Stomach (tissue), 9 donors: Measurements from ENCODE around the gene NTN1. TPM values are rescaled to one million over a fixed set of nuclear protein-coding genes. Genes with fewer than 3 reads are reported as not detected.

Source experiments
- DNase-seq, 2 donors: peaks; one replicate each; pipeline versions ENCODE4 v3.0.0 to v3.0.0-alpha.2; 2013 to 2019
- H3K27ac ChIP-seq, 5 donors: fragments of 200-600 bp in 4 of 5; sonication (generic) in 4 of 5; one replicate each; pipeline ENCODE4 v1.5.1; 2013 to 2019; ENCODE audit warnings: mild to moderate bottlenecking in 1 of 5, moderate library complexity in 1 of 5
- H3K27me3 ChIP-seq, 3 donors: fragments of 200-600 bp; sonication (generic); one replicate each; pipeline ENCODE4 v1.5.1; 2017 to 2019; ENCODE audit warnings: mixed run types in 1 of 3
- H3K36me3 ChIP-seq, 4 donors: fragments of 200-600 bp; sonication (generic); 1 replicate in 3 of 4; 2 replicates in 1 of 4; pipeline ENCODE4 v1.5.1; 2016 to 2019
- H3K4me1 ChIP-seq, 4 donors: fragments of 200-600 bp; sonication (generic); one replicate each; pipeline ENCODE4 v1.5.1; 2016 to 2019
- H3K4me3 ChIP-seq, 4 donors: fragments of 200-600 bp; sonication (generic) in 3 of 4; one replicate each; pipeline ENCODE4 v1.5.1; 2016 to 2019; ENCODE audit warnings: mild to moderate bottlenecking in 1 of 4
- H3K9me3 ChIP-seq, 4 donors: fragments of 200-600 bp; sonication (generic); one replicate each; pipeline ENCODE4 v1.5.1; 2016 to 2019
- CTCF ChIP-seq, 7 experiments: fragments of 450-650 bp in 4 of 7; fragments of 200-600 bp in 3 of 7; sonication (generic) in 3 of 7; IDR thresholded peaks; one replicate each; pipeline ENCODE4 v1.5.1; 2016 to 2019; ENCODE audit warnings: antibody characterized with exemption in 7 of 7, control low read depth in 2 of 7, mild to moderate bottlenecking in 1 of 7
- EP300 ChIP-seq: sonication (generic); formaldehyde crosslinking; IDR thresholded peaks from one replicate; pipeline ENCODE4 v1.6.1; 2017; ENCODE audit warnings: antibody characterized with exemption
- POLR2A ChIP-seq, 4 donors: fragments of 450-650 bp; IDR thresholded peaks; one replicate each; pipeline ENCODE4 v1.6.1; 2016; ENCODE audit warnings: antibody characterized with exemption in 4 of 4, control low read depth in 2 of 4, mild to moderate bottlenecking in 1 of 4, moderate library complexity in 1 of 4
- POLR2AphosphoS5 ChIP-seq, 3 donors: sonication (generic); formaldehyde crosslinking; IDR thresholded peaks; one replicate each; pipeline ENCODE4 v1.6.1; 2016; ENCODE audit warnings: antibody characterized with exemption in 3 of 3
- whole genome bisulfite sequencing, 5 donors: extraction: QIAGEN DNeasy Blood & Tissue Kit in 3 of 5; methylation state at CpG; one replicate each; pipeline versions ENCODE4 v1.1.5 to v1.1.7; 2013 to 2018; 5-methylcytosine and 5-hydroxymethylcytosine counted together
- intact Hi-C: fragments of 100-400 bp; cut with DNase I; formaldehyde crosslinking; loops from one replicate; pipeline ENCODE4 v1.15.1; 2023; ENCODE audit warnings: low total_unique reads
- polyA plus RNA-seq, 3 donors: library from polyadenylated mRNA; stranded (reverse); fragments of 200-250 nt; gene quantifications; one replicate each; pipeline ENCODE4 v1.2.3, GENCODE V29; 2013
- total RNA-seq, 5 donors: library from RNA; depleted of rRNA; stranded (reverse); fragments of >200 nt; gene quantifications; one replicate each; pipeline versions ENCODE4 v1.1.0 to v1.2.3, GENCODE V29; 2014 to 2016
- donor health status: healthy with polysubstance abuse.
- donor health status: Bipolar disorder and iron deficiency.
- donor health status: healthy.

NTN1 gene
- total and polyA plus RNA-seq, 8 donors: 2.9 to 56.2 (median 9.0) TPM

GRCh38 chr17:9007052-9007714 lies 14.1 kb upstream of the NTN1 start:
- 94 to 100% (median 100%) methylated on average over 2 of the region's 2 CpGs for WGBS, 5 donors
- TF ChIP-seq CTCF (IDR thresholded peaks at IDR 0.05) (no peak), EP300 (no peak), POLR2A (IDR thresholded peaks at IDR 0.05) (no peak), POLR2AphosphoS5 (IDR thresholded peaks at IDR 0.05) (no peak)
- intact Hi-C loops: no loop called here
- H3K36me3 ChIP-seq: no peaks in the 10 kb centered on the region
- H3K9me3 ChIP-seq: no peaks in the 10 kb centered on the region
- peaks cover 14 to 38% (median 22%) of the 10 kb centered on the region in 4 donors for H3K4me1 ChIP-seq
- no peak overlapping the region for H3K27ac ChIP-seq
- peaks cover 0 to 76% (median 39%) of the 10 kb centered on the region in 3 donors for H3K27me3 ChIP-seq
- DNase-seq: no peak
- H3K4me3 ChIP-seq: no peak overlapping the region

GRCh38 chr17:9009096-9009495 lies 12.2 kb upstream of the NTN1 start:
- Histone ChIP-seq H3K36me3 (no peaks in the 10 kb centered on the region), H3K27me3 (peaks cover 0 to 57% (median 21%) of the 10 kb centered on the region in 3 donors), H3K27ac (no peak overlapping the region), H3K4me3 (no peak overlapping the region), H3K4me1 (peaks cover 1 to 21% (median 5%) of the 10 kb centered on the region in 4 donors), H3K9me3 (no peaks in the 10 kb centered on the region)
- no peak for DNase-seq
- intact Hi-C loops: no loop called here
- TF ChIP-seq CTCF (IDR thresholded peaks at IDR 0.05) (no peak), EP300 (no peak), POLR2AphosphoS5 (IDR thresholded peaks at IDR 0.05) (no peak), POLR2A (IDR thresholded peaks at IDR 0.05) (no peak)
- WGBS, 5 donors: 88 to 97% (median 92%) methylated on average over 4 of the region's 4 CpGs

- TF ChIP-seq EP300: no peak
- TF ChIP-seq POLR2A (IDR thresholded peaks at IDR 0.05): no peak
- TF ChIP-seq CTCF (IDR thresholded peaks at IDR 0.05): no peak
- no peak for TF ChIP-seq POLR2AphosphoS5 (IDR thresholded peaks at IDR 0.05)
- intact Hi-C loops: no loop called here
- WGBS, 5 donors: 57 to 72% (median 66%) methylated on average over 6 of the region's 6 CpGs
- Histone ChIP-seq H3K4me1 (peaks cover 0 to 15% (median under 1%) of the 10 kb centered on the region in 4 donors), H3K27me3 (peaks cover 0 to 50% (median 15%) of the 10 kb centered on the region in 3 donors), H3K9me3 (no peaks in the 10 kb centered on the region), H3K27ac (no peak overlapping the region), H3K4me3 (no peak overlapping the region), H3K36me3 (no peaks in the 10 kb centered on the region)
- DNase-seq: no peak
Measured at GRCh38 chr17:9009737-9010136, 11.6 kb upstream of the NTN1 start.

GRCh38 chr17:9011001-9011400 lies 10.3 kb upstream of the NTN1 start:
- H3K27me3 ChIP-seq: peaks cover 0 to 38% (median 3%) of the 10 kb centered on the region in 3 donors
- no peak for TF ChIP-seq POLR2AphosphoS5 (IDR thresholded peaks at IDR 0.05)
- TF ChIP-seq POLR2A (IDR thresholded peaks at IDR 0.05): no peak
- TF ChIP-seq EP300: no peak
- no peak for TF ChIP-seq CTCF (IDR thresholded peaks at IDR 0.05)
- H3K4me1 ChIP-seq: peaks cover 0 to 8% (median 0%) of the 10 kb centered on the region in 4 donors
- intact Hi-C loops: no loop called here
- DNase-seq: no peak
- H3K4me3 ChIP-seq: no peak overlapping the region
- H3K9me3 ChIP-seq: no peaks in the 10 kb centered on the region
- WGBS, 5 donors: 91 to 97% (median 94%) methylated on average over 7 of the region's 7 CpGs
- no peaks in the 10 kb centered on the region for H3K36me3 ChIP-seq
- H3K27ac ChIP-seq: no peak overlapping the region
